Measurements from ENCODE around the gene PPP3R2.
"Not testable (repeated sequence)": the region's sequence is repeated elsewhere in the genome, so short reads cannot be mapped to it uniquely, and the experiment has no call there.

Gene PPP3R2

DNA sequence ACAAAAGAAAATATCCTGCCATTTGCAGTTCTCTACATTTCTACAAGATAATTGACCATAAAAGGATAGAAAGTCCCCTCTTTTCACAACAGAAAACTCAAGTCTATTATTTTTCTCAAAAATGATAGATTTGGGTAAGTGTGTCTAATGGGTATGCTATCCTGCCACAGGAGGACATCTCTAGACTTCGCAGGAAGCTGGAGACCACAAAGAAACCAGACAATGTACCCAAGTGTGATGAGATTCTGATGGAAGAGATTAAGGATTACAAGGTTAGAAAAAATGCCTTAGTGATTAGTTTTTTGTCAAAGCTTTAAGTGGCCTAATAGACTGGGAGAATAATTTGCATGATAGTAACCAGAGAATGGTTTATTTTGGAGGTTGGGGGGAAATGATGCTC lies 33.0 kb downstream of the PPP3R2 start:
- no peak for DNase-seq (ENCODE audit: extremely low read depth, low read depth)
- TF ChIP-seq, protein P1, sequence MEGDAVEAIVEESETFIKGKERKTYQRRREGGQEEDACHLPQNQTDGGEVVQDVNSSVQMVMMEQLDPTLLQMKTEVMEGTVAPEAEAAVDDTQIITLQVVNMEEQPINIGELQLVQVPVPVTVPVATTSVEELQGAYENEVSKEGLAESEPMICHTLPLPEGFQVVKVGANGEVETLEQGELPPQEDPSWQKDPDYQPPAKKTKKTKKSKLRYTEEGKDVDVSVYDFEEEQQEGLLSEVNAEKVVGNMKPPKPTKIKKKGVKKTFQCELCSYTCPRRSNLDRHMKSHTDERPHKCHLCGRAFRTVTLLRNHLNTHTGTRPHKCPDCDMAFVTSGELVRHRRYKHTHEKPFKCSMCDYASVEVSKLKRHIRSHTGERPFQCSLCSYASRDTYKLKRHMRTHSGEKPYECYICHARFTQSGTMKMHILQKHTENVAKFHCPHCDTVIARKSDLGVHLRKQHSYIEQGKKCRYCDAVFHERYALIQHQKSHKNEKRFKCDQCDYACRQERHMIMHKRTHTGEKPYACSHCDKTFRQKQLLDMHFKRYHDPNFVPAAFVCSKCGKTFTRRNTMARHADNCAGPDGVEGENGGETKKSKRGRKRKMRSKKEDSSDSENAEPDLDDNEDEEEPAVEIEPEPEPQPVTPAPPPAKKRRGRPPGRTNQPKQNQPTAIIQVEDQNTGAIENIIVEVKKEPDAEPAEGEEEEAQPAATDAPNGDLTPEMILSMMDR (IDR thresholded peaks at IDR 0.05; ENCODE audit: low read depth, low read length), result no peak

DNA sequence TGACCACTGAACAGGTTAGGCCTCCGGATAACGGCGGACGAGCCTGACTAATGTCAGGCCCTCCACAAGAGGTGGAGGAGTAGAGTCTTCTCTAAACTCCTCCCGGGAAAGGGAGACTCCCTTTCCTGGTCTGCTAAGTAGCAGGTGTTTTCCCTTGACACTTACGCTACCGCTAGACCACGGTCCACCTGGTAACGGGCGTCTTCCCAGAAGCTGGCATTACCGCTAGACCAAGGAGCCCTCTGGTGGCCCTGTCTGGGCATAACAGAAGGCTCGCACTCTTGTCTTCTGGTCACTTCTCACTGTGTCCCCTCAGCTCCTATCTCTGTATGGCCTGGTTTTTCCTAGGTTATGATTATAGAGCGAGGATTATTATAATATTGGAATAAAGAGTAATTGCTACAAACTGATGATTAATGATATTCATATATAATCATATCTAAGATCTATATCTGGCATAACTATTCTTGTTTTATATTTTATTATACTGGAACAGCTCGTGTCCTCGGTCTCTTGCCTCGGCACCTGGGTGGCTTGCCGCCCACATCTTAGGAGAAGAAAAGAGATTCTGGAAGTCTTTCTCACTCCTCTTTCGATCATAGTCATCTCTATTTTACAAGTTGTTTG lies 45.2 kb downstream of the PPP3R2 start:
- DNase-seq (ENCODE audit: extremely low read depth, low read depth), result not testable (repeated sequence)
- TF ChIP-seq, protein P1 (IDR thresholded peaks at IDR 0.05; ENCODE audit: low read depth, low read length), result peak; percentile 5

DNA sequence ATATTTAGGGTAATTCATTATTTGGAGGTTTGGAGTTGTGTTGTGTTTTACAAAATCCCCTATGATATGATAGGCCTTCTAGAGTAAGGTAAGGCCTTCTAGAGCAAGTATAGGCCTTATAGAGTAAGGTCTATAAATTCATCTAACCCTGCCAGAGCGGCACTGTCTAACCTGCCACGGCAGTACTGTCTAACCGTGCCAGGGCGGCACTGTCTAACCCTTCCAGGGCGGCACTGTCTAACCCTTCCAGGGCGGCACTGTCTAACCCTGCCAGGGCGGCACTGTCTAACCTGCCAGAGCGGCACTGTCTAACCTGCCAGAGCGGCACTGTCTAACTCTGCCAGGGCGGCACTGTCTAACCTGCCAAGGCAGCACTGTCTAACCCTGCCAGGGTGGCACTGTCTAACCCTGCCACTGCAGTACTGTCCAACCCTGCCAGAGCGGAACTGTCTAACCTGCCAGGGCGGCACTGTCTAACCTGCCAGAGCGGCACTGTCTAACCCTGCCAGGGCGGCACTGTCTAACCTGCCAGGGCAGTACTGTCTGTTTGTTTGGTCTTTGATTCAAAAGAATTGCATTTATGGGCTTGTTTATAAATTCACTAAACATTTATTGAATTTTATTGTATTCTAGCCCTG lies 51.6 kb downstream of the PPP3R2 start:
- no peak for DNase-seq (ENCODE audit: extremely low read depth, low read depth)
- TF ChIP-seq, protein P1 (IDR thresholded peaks at IDR 0.05; ENCODE audit: low read depth, low read length), result no peak

Measured in AG09319 (cell line).